Pancreas (tissue), 10 donors: ENCODE data around the gene SNAP47. TPM values are rescaled to one million over a fixed set of nuclear protein-coding genes. Genes with fewer than 3 reads are reported as not detected.
A peak's percentile ranks its signal among the peaks of the same experiment; 100 is the strongest.
"Not testable (repeated sequence)": the region's sequence is repeated elsewhere in the genome, so short reads cannot be mapped to it uniquely, and the experiment has no call there.

Experiments used
- ATAC-seq, 4 donors: fragments of 200-7000 bp; cut with Tn5 transposase; one replicate each; pipeline versions ENCODE4 v1.8.0 to v1.9.1; 2020; ENCODE audit warnings: mild to moderate bottlenecking in 4 of 4, moderate library complexity in 4 of 4
- DNase-seq, 6 donors: peaks; one replicate each; pipeline ENCODE4 v3.0.0-alpha.2; 2020
- FAIRE-seq: peaks from 2 replicates; lab custom pipeline; 2012; peaks lifted over from hg19 to GRCh38; lab: Jason Lieb, UNC
- H3K27ac ChIP-seq, 4 donors: fragments of 200-600 bp; sonication (generic); 1 replicate in 3 of 4; 2 replicates in 1 of 4; pipeline versions ENCODE4 v1.5.0 to v1.8.0; 2020
- H3K27me3 ChIP-seq, 4 donors: fragments of 200-600 bp; one replicate each; pipeline ENCODE4 v1.8.0; 2021
- H3K36me3 ChIP-seq, 3 donors: fragments of 200-600 bp; sonication (generic) in 1 of 3; one replicate each; pipeline versions ENCODE4 v1.5.0 to v1.8.0; 2020 to 2021
- H3K4me1 ChIP-seq, 3 donors: fragments of 200-600 bp; one replicate each; pipeline ENCODE4 v1.8.0; 2021
- H3K4me3 ChIP-seq, 4 donors: fragments of 200-600 bp; sonication (generic) in 2 of 4; one replicate each; pipeline versions ENCODE4 v1.5.0 to v1.8.0; 2020 to 2021
- H3K9me3 ChIP-seq, 4 donors: fragments of 200-600 bp; one replicate each; pipeline ENCODE4 v1.8.0; 2021
- WGBS, 2 donors: extraction: QIAGEN DNeasy Blood & Tissue Kit; methylation state at CpG; one replicate each; pipeline ENCODE4 v1.1.7; 2013; 5-methylcytosine and 5-hydroxymethylcytosine counted together
- intact Hi-C, 3 donors: fragments of 100-400 bp; cut with DNase I; formaldehyde crosslinking; loops; one replicate each; pipeline versions ENCODE4 v1.11.1 to v1.14.2; 2022
- polyA plus RNA-seq, 2 donors: library from polyadenylated mRNA; stranded (reverse); fragments of 200-250 nt; gene quantifications; one replicate each; pipeline ENCODE4 v1.2.3, GENCODE V29; 2013
- total RNA-seq, 6 donors: library from RNA; stranded (reverse); fragmentation: NEBNext Ultra II Directional in 4 of 6; extraction: Animal tissue kit (Norgen Biotek cat#: 25700) in 4 of 6; gene quantifications; one replicate each; pipeline versions ENCODE4 v1.2.1 to v1.2.4, GENCODE V29; 2021 to 2023
- TF ChIP-seq, protein P1 (sequence below), 4 donors: fragments of 200-600 bp; sonication (generic) in 3 of 4; IDR thresholded peaks; one replicate each; pipeline versions ENCODE4 v1.5.0 to v1.8.0; 2021; ENCODE audit warnings: antibody characterized with exemption in 4 of 4
- donor health status: healthy with polysubstance abuse.
- donor health status: DM: no; HTN: no; CAD: no; lungs with moderate emphysema.
- donor health status: DM: no; HTN: no; CAD: no.
- donor health status: control.
- donor health status: control.
- donor health status: Bipolar disorder and iron deficiency.
- donor health status: DM: yes; HTN: yes; CAD: no.
- donor health status: DM: no; HTN: no; CAD: no.
- donor health status: DM: no; HTN: no; CAD: no.
- donor health status: DM: yes; HTN: yes; CAD: no.

SNAP47 gene
- 10 to 100 TPM; 12.3 to 21.5 (median 14.7) TPM for total RNA-seq
- 10 to 100 TPM; 12.7 to 18.4 TPM for polyA plus RNA-seq

GRCh38 chr1:227734856-227735538 lies at the start of gene SNAP47, which contains the start of gene JMJD4:
TSS of gene SNAP47 (plus strand) at chr1:227735435. CDS start at chr1:227747737, 12,302 bp downstream.
TSS of gene JMJD4 (minus strand) at chr1:227735302. CDS start at chr1:227735273, 29 bp downstream.
- WGBS, 2 donors = 0% methylated on average over 76 to 83 of the region's 83 CpGs
- no peaks in the 10 kb centered on the region for H3K27me3 ChIP-seq
- H3K36me3 ChIP-seq = peaks cover 0 to 6% (median 0%) of the 10 kb centered on the region in 3 donors
- FAIRE-seq = no peak
- peak; percentile 84 to 98 (median 95) for DNase-seq
- peak; percentile 93 to 97 (median 94) for ATAC-seq
- H3K4me1 ChIP-seq = peaks cover 5 to 18% (median 18%) of the 10 kb centered on the region in 3 donors
- peak within 1 kb of the TSS; percentile 47 to 76 (median 66) for H3K27ac ChIP-seq
- intact Hi-C loops = no loop called here
- TF ChIP-seq, protein P1, sequence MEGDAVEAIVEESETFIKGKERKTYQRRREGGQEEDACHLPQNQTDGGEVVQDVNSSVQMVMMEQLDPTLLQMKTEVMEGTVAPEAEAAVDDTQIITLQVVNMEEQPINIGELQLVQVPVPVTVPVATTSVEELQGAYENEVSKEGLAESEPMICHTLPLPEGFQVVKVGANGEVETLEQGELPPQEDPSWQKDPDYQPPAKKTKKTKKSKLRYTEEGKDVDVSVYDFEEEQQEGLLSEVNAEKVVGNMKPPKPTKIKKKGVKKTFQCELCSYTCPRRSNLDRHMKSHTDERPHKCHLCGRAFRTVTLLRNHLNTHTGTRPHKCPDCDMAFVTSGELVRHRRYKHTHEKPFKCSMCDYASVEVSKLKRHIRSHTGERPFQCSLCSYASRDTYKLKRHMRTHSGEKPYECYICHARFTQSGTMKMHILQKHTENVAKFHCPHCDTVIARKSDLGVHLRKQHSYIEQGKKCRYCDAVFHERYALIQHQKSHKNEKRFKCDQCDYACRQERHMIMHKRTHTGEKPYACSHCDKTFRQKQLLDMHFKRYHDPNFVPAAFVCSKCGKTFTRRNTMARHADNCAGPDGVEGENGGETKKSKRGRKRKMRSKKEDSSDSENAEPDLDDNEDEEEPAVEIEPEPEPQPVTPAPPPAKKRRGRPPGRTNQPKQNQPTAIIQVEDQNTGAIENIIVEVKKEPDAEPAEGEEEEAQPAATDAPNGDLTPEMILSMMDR (IDR thresholded peaks at IDR 0.05) = no peak
- no peaks in the 10 kb centered on the region for H3K9me3 ChIP-seq
- peak within 1 kb of the TSS; percentile 87 to 97 (median 93) for H3K4me3 ChIP-seq

DNA sequence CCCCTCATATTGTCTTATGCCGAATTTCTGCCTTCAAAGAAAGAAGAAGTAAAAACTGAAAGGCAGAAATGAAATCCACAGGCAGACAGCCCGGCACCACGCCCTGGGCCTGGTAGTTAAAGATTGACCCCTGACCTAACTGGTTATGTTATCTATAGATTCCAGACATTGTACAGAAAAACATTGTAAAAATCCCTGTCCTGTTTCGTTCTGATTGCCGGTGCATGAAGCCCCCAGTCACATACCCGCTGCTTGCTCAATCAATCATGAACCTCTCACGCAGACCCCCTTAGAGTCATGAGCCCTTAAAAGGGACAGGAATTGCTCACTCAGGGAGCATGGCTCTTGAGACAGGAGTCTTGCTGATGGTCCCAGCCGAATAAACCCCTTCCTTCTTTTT lies 49.4 kb upstream of the SNAP47 start:
- WGBS, 2 donors = 50% methylated on average over 8 of the region's 8 CpGs
- TF ChIP-seq, protein P1 (IDR thresholded peaks at IDR 0.05) = no peak
- H3K4me3 ChIP-seq = no peak overlapping the region
- no peaks in the 10 kb centered on the region for H3K36me3 ChIP-seq
- H3K27me3 ChIP-seq = no peaks in the 10 kb centered on the region
- no peaks in the 10 kb centered on the region for H3K4me1 ChIP-seq
- no peaks in the 10 kb centered on the region for H3K9me3 ChIP-seq
- intact Hi-C loops = no loop called here
- FAIRE-seq (no peak), ATAC-seq (no peak), DNase-seq (no peak)
- H3K27ac ChIP-seq = no peak overlapping the region

- intact Hi-C loops = no loop called here
- DNase-seq (no peak), FAIRE-seq (no peak), ATAC-seq (no peak)
- Histone ChIP-seq H3K36me3 (no peaks in the 10 kb centered on the region), H3K27ac (no peak overlapping the region), H3K9me3 (peaks cover 0 to 7% (median 0%) of the 10 kb centered on the region in 4 donors), H3K4me1 (no peaks in the 10 kb centered on the region), H3K4me3 (no peak overlapping the region), H3K27me3 (no peaks in the 10 kb centered on the region)
- TF ChIP-seq, protein P1 (IDR thresholded peaks at IDR 0.05) = no peak
- 71 to 72% methylated on average over 3 of the region's 3 CpGs for WGBS, 2 donors
Observed at GRCh38 chr1:227697321-227697864, 37.8 kb upstream of the SNAP47 start.

- intact Hi-C loops, FAIRE-seq, H3K9me3 ChIP-seq: not testable (repeated sequence)
Observed at GRCh38 chr1:227701631-227702030, 33.6 kb upstream of the SNAP47 start.

DNA sequence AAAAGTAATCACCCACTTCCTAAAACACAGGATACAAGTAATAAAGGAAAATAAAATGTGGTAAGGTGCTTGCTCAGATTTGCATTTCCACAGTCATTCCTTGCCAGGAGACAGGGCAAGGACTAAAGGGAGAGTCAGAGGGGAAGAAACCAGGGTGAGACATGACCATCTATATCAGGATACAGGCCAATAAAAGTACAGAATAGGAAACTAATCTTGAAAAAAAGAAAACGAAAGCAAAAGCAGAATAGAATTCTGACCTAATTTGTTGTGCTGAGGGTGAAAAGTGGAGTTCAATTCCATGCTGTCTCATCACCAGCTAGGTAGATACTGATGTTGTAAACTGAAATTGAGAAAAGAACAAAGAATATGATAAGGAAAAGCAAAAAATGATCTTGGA lies 27.4 kb upstream of the SNAP47 start:
- no peaks in the 10 kb centered on the region for H3K4me1 ChIP-seq
- FAIRE-seq (no peak), DNase-seq (no peak), ATAC-seq (no peak)
- H3K27ac ChIP-seq = no peak overlapping the region
- WGBS, 2 donors = 30 to 40% methylated on average over 1 of the region's 1 CpG
- no peaks in the 10 kb centered on the region for H3K27me3 ChIP-seq
- H3K9me3 ChIP-seq = no peaks in the 10 kb centered on the region
- no peaks in the 10 kb centered on the region for H3K36me3 ChIP-seq
- TF ChIP-seq, protein P1 (IDR thresholded peaks at IDR 0.05) = no peak
- no peak overlapping the region for H3K4me3 ChIP-seq
- intact Hi-C loops = no loop called here

More at GRCh38 chr1:227701631-227702030, 33.6 kb upstream of the SNAP47 start:
- not testable (repeated sequence) for H3K27ac ChIP-seq, DNase-seq, H3K36me3 ChIP-seq, H3K4me1 ChIP-seq, H3K27me3 ChIP-seq, H3K4me3 ChIP-seq, ATAC-seq
- WGBS, 2 donors = 80 to 84% methylated on average over 1 of the region's 1 CpG
